HG03342 (cell line): Measurements from ENCODE around the gene STMND1.
"Not testable (repeated sequence)": the region's sequence is repeated elsewhere in the genome, so short reads cannot be mapped to it uniquely, and the experiment has no call there.

Source experiments
- ATAC-seq: cut with Tn5 transposase; IDR thresholded peaks from one replicate; pipeline ENCODE4 v1.9.1; 2021; ENCODE audit warnings: mild to moderate bottlenecking, moderate library complexity; ENCODE audit not compliant: unreplicated experiment

STMND1 gene

DNA sequence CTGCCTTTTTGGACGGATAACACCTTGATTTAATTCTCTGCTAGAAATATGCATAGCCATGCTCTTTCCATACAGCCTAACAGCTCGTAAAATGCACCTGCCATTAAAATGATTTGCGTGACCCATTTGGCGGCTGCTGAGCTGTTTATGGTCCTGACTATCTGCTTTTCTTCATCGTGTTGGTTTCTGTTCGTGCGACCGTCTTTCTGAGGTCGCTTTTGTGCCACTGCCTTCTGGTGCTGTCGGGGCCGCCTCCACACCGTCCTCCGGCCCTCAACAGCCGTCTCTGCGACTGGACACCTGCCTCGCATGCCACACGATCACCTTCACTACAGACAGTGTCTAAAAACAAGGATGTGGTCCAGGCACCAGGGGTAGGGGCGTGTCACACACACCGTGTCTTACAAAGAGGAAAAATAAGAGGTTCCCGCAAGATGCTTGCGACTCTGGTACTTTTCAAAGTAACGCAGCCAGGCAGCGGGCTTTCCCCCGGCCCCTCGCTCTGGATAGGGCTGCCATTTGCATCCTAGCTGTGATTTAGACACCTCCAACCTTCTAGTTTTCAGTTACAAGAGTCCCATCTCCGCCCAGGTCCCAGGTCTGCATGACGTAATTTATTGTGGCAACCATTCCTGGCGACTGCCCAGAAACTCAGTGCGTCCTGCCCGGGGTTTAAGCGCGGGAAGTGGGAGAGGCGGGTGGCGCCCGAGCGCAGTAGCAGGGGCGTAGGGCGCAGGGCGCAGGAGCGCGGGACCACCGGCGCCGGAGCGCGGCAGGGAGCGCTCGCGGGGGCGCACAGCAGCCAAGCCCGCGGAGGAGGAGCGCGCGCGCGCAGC, at the start of gene STMND1:
Gene STMND1 (plus strand): TSS at position 629 of the 836 bp plus-strand sequence. CDS start 208 bp downstream, outside the sequence.
- ATAC-seq, result no peak

DNA sequence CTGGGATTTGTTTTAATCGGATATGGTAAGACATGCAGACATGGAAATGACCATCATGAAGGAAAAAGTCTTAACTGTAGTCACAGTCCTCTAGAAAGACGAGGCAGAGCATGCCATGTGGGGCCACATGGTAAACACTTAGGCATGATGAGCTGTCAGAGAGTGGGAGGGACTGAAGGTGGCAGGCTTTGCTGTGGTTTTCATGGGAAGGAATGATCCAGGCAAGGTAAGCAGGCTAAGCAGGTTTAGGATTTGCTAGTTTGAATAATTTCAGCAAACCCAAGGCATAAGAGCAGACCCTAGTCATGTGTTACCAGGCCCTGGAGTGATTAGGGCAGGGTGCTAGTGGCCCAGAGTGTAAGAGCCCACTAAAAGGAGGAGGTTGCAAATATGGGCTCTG, 47.2 kb upstream of the STMND1 start:
- ATAC-seq, result no peak

DNA sequence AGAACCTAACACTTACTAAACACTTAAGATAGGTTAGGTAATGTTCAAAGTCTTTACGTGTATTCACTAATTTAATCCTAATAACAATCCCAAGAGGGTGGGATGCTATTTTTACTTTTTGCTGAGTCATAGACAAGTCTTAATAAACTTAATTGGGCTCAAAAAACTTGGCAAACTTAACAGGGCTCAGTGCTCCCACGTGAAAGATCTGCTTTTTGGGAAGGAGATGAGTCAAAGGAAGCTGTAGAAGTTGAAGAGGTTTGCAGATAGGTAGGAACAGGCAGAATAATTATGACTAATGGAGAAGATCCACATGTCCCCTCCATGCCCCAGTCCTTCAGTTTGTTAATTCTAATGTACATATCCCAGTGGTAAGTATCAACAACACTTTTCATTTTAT, 44.5 kb upstream of the STMND1 start:
- no peak for ATAC-seq

DNA sequence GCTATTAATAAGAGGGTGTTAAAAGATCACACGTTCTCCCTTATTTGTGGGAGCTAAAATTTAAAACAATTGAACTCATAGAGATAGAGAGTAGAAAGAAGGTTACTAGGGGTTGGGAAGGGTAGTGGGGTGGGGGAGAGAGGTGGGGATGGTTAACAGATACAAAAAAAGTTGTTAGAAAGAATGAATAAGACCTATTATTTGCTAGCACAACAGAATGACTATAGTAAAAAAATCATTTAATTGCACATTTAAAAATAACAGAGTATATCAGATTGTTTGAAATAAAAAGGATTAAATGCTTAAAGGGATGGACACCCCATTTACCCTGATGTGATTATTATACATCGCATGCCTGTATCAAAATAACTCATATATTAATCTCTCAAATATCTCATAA, 43.3 kb upstream of the STMND1 start:
- no peak for ATAC-seq

GRCh38 chr6:17059022-17059421, 42.8 kb upstream of the STMND1 start:
- ATAC-seq, result no peak

DNA sequence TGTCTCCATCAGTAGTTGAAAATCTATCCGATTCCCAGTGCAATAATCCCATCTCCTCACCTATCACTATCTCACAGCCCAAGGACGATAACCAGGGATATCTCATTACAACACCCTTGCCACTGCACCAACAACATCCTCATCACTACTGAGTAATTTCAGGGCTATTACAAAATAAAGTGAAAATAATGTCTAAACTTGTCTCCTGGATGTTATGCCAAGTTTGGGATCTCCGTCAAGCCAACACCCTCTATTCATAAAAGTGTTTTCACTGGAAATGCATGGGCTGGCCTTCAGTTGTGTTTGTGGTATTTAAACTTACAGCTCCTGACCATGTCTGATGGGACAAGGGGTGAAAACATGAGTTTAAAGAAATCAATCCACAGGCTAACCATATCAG, 42.0 kb upstream of the STMND1 start:
- ATAC-seq, result no peak

- no peak for ATAC-seq
These were observed 40.8 kb upstream of the STMND1 start for GRCh38 chr6:17061097-17061496.

DNA sequence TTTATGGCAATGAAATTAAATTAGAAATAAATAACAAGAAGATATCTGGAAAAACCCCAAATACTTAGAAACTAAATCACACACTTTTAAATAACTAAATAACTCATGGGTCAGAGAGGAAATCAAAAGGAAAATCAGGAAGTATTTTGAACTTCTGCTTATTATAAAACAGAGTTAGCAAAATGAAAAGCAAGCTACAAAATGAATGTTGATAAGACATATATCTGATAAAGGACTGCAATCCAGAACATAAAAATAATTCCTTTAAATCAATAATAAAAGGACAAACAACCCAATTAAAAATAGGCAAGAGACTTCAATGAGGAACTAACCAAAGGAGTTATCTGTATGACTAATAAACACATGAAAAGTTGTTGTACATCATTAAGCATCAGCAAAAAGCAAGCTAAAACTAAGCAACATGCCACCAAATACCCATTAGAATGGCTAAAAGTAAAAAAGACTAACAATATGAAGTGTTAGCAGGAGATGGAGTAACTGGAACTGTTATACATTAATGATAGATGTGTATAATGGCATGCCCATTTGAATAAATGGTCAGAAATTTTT, 38.9 kb upstream of the STMND1 start:
- no peak for ATAC-seq

DNA sequence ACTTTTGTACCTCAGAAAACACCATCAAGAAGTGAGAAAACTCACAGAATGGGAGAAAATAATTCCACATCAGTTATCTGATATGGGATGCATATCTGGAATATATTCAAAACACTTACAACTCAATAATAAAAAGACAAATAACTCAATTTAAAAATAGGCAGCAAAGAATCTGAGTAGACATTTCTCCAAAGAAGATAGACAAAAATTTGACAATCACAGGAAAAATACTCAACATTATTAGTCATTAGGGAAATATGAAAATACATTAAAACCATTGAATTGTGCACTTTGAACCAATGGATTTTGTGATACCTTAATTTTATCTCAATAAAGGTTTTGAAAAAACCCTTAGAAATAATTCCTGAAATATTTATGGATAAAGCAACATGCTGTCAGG, 36.9 kb upstream of the STMND1 start:
- ATAC-seq, result no peak

- no peak for ATAC-seq
These were observed 35.2 kb upstream of the STMND1 start for GRCh38 chr6:17066610-17067009.

- not testable (repeated sequence) for ATAC-seq
These were observed 32.9 kb upstream of the STMND1 start for GRCh38 chr6:17068972-17069371.

DNA sequence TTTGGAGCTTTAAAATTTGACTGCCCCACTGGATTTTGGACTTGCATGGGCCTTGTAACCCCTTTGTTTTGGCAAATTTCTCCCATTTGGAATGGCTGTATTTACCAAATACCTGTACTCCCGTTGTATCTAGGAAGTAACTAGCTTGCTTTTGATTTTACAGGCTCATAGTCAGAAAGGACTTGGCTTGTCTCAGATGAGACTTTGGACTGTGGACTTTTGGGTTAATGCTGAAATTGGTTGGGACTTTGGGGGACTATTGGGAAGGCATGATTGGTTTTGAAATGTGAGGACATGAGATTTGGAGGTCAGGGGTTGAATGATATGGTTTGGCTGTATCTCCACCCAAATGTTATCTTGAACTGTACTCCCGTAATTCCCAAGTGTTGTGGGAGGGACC, 31.4 kb upstream of the STMND1 start:
- not testable (repeated sequence) for ATAC-seq

DNA sequence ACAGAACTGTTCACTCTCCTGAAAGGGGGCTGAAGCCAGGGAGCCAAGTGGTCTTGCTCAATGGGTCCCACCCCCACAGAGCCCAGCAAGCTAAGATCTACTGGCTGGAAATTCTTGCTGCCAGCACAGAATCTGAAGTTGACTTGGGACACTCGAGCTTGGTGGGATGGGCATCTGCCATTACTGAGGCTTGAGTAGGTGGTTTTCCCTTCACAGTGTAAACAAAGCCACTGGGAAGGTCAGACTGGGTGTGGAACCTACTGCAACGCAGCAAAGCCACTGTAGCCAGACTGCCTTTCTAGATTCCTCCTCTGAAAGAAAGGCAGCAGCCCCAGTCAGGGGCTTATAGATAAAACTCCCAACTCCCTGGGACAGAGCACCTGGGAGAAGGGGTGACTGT, 28.3 kb upstream of the STMND1 start:
- ATAC-seq, result not testable (repeated sequence)

GRCh38 chr6:17081273-17081672, 20.6 kb upstream of the STMND1 start:
- no peak for ATAC-seq

- no peak for ATAC-seq
These were observed 19.9 kb upstream of the STMND1 start for GRCh38 chr6:17081860-17082508.

DNA sequence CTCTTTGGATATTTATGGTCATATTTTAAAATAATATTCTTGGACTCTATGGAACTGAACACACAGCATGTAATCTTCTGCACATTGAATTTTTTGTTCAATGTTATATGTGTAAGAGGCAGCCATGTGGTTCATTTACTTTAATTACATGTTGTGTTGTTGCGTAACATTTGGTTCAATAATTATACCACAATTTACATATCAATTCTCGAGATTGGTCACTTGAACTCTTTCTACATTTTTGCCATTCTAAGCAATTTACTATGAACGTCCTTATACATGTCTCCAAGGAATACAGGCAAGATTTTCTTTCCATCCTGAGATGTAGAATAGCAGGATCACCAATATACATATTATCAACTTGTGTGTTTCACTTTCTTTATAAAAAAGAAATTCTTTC, 18.5 kb upstream of the STMND1 start:
- ATAC-seq, result no peak

GRCh38 chr6:17086469-17086868, 15.4 kb upstream of the STMND1 start:
- ATAC-seq, result no peak

DNA sequence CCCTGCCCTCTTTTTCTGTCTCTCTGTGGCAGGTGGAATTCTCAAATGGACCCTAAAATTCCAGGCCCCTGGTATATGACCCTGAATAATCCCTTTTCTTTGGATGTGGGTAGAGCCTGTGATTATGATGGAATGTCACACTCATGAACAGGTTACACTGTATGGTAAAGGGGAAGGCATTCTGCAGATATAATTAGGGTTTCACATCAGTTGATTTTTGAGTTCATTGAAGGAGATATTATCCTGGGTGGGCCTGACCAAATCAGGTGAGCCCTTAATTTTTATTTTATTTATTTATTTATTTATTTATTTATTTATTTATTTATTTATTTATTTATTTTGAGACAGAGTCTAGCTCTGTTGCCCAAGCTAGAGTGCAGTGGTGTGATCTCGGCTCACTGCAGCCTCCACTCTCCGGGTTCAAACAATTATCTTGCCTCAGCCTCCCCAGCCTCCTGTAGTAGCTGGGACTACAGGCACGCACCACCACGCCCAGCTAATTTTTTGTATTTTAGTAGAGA, 13.7 kb upstream of the STMND1 start:
- ATAC-seq, result no peak

DNA sequence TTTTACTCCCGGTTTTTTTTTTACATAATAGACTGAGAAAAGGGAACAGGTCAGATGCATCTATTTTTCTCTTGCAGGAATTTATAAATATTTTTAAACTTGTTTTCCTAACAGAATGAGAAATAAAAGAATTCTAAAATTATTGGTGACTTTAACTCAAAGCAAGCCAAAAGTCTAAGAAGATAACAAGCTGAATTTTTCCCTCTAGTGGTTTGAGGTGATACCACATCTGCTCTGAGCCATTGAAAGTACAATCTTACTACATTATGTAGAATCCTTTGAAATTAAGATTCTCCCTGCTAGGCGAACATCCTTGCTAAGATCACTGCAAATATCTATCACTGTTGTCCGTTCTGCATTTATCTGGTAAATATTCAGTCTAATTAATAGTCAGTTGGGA, 10.7 kb upstream of the STMND1 start:
- ATAC-seq, result no peak

DNA sequence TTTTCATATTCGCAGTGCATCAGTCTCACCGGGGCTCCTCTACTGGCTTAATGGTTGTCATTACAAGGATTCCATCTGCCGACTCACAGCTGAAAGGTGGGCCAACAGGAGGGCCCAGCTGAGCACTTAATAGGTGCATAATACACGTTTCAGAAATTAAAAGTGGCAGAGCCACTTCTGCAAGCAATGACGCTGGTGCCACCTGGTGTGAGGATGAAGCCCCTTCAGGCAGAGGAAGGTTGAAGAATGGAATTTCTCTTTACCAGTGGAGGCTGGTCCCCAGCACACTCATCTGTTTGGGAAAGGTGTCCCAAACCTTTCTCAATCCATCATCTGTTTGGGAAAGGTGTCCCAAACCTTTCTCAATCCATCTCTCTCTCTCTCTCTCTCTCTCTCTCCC, 8.2 kb upstream of the STMND1 start:
- ATAC-seq, result no peak

GRCh38 chr6:17096096-17096495, 5.8 kb upstream of the STMND1 start:
- ATAC-seq, result no peak

DNA sequence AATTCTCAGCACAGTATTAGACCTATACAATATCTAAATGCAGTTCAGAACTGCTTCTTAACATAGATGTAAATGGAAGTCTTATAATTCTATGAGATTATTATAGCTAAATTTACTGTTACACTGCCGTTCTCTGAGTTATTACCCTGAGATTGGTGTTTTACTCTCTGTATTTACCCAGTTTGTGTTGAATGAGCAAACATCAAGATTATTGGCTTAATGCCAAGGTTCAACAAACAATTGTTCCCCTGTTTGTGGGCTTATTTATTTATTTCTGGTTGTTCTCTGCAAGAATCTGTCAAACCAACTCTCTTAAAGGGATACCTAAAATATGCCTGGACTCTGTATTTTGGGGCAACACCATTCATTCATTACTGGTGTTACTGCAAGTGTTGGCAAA, 5.2 kb upstream of the STMND1 start:
- no peak for ATAC-seq
